GM08714 (cell line): ENCODE results near the gene OPTN.

ENCODE experiments used
- H3K4me3 ChIP-seq: fragments of 200-500 bp; sonication (Bioruptor generic); 2 replicates; pipeline ENCODE4 v1.5.1; 2014; ENCODE audit warnings: mild to moderate bottlenecking, low read length, inconsistent platforms
- ZNF274 ChIP-seq: IDR thresholded peaks from 2 replicates; pipeline ENCODE4 v1.6.1; 2012; ENCODE audit warnings: mild to moderate bottlenecking, low read depth, low read length

The OPTN gene

GRCh38 chr10:13165177-13165576 lies 65.2 kb downstream of the OPTN start:
- no peak for TF ChIP-seq ZNF274
- H3K4me3 ChIP-seq, result no peak overlapping the region

DNA sequence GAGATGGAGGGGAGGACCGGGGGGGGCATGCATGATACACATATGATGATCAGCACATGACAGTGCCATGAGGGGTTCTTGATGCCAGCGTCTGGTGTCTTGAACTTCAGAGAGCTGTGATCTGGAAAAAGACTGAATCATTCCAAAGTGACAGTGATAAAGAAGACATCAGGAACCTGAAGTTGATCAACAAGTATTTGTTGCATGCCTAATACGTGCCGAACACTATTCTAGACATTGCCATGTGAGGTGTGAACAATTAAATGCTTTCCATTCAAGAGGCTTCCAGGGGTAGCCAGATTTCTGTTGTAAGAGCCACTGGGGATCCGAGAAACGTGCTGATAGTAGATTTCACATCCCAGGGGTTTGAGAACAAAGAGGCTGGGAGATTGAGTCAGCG lies 67.6 kb downstream of the OPTN start:
- TF ChIP-seq ZNF274, result no peak

GRCh38 chr10:13168781-13169180 lies 68.8 kb downstream of the OPTN start:
- H3K4me3 ChIP-seq, result no peak overlapping the region
- TF ChIP-seq ZNF274, result no peak

More for the DNA sequence above, 67.6 kb downstream of the OPTN start:
- H3K4me3 ChIP-seq, result no peak overlapping the region

DNA sequence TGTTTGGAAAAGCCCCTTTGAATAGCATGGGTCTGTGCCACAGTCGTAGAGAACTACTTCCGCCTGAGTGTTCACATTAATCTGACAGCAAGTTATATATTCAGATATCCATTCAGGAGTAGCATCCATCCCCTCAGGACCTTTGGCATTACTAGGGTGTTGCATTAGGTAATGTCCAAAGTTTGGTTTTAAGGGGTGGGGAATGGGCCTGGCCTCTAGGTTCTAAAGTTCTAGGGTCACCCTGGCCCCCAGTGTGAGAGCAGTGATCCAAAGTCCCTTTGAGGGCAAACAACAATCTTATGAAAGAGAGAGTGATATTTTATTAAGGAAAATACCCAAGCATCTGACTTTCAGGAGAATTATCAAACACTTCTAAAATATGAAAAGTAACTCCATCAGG lies 73.7 kb downstream of the OPTN start:
- TF ChIP-seq ZNF274, result no peak
- no peak overlapping the region for H3K4me3 ChIP-seq

- TF ChIP-seq ZNF274, result no peak
- no peak overlapping the region for H3K4me3 ChIP-seq
Measured at GRCh38 chr10:13180788-13181187, 80.8 kb downstream of the OPTN start.

DNA sequence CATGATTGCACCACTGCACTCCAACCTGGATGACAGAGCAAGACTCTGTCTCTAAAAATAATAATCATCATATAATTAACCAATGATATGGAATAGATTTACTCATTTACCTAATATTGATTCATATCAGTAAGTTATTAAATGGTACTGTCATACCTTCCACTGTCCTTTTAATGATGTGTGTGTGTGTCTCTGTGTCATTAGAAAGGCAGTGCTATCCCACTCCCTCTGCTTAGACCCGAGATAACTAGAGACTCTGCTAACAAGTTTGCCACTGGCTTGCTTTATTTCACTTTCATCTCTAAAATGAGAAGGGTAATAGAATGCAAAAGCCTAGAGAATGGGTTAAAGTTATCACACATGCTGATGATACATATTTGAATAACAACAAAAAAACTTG lies 82.5 kb downstream of the OPTN start:
- no peak for TF ChIP-seq ZNF274
- H3K4me3 ChIP-seq, result no peak overlapping the region

- H3K4me3 ChIP-seq, result no peak overlapping the region
- TF ChIP-seq ZNF274, result no peak
Measured at GRCh38 chr10:13183625-13184024, 83.7 kb downstream of the OPTN start.

GRCh38 chr10:13184276-13184675 lies 84.3 kb downstream of the OPTN start:
- TF ChIP-seq ZNF274, result no peak
- H3K4me3 ChIP-seq, result no peak overlapping the region

DNA sequence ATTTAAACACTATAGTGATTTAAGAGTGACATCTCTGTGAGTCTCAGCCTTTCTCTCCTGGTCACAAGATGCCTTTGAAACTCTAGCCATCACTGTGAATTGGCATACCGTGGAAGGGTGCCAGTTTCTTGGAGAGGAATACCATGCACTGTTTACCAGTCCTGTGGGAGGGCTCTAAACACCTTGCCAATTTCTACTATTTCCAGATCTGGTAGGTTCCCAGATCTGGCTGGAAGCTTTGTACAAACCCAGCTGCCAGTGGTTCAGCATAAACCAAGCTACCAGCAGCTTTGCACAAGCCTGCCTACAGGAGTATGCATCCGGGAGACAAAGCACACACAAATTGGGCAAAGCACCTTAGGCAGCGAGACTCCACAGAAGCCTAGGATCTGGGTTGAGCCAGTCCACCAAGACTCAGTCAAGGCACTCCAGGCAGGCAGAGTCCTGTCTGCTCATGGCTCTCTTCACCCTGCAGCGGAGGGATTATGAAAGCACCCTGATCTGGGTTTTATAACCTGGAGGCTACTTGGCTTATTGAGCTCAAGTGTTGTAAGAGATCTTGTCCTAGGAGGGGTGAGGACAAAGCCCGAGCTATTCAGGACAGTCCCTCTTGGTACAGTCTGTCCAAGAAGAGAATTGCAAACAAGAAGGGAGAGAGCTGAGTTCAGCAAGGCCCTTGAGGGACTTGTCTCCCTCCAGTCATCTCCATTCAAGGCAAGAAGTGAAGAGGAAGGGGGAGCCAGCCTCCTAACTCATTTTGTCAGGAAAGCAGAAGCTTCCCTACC lies 85.0 kb downstream of the OPTN start:
- no peak overlapping the region for H3K4me3 ChIP-seq
- no peak for TF ChIP-seq ZNF274

DNA sequence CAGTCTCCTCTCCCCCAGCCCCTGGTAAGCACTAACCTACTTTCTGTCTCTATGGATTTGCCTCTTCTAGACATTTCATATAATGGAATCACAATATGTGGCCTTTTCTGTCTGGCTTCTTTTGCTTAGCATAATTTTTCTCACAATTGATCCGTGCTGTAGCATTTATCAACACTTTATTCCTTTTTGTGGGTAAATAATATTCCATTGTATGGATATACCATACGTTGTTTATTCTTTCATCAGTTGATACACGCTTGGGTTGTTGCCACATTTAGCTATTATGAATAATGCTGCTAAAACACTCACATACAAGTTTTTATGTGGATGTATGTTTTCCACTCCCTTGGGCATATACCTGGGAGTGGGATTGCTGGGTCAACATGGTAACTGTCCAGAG lies 87.2 kb downstream of the OPTN start:
- no peak for TF ChIP-seq ZNF274
- no peak overlapping the region for H3K4me3 ChIP-seq
